ENCODE results near the gene TLR7. TPM values are rescaled to one million over a fixed set of nuclear protein-coding genes. Genes with fewer than 3 reads are reported as not detected.

TLR7 gene
- polyA plus RNA-seq, 1 donor (not counting 4 experiments of a cell fraction or from before 2014, with no cell fraction given) = not detected

DNA sequence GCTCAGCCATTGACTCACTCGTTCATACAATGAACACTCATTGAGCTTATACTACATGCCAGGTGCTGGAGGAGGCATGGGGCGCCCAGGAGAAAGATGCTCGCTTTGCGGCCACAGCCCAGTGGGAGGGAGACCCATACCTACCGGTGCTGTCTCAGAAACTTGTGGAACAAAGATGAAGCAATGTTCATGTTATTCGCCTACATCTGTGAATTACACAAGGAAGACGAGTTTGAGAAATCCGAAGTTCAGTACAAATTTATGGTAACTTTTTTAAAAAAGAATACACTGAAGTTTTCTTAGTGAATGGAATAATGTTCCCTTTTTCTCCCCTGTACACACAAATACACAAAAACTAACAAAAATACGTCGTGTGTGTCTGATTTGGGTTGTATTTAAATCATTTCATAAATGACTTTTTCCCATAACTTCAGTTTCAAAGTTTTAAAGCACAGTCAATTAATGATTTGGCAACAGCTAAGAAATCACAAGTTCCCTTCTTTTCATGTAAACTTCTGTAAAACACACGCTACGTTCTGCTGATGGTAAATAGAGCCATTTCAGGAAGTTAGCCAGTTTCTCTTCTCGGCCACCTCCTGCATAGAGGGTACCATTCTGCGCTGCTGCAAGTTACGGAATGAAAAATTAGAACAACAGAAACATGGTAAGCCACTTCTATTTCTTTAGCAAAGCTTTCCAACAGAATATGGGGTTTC lies 39.3 kb downstream of the TLR7 start, which contains the start of gene TLR8:
TLR8 (plus strand) TSS at position 575 of the 716 bp plus-strand sequence; CDS start at position 662, 87 bp downstream.
- dilution Hi-C loops (cut with MboI; ENCODE audit: extremely low pct_ligation_motif_present, low sequenced_read_pairs) = no loop called here
- Histone ChIP-seq H3K36me3 (ENCODE audit: control insufficient read depth in 2 of 2, extremely low read depth in 1 of 2, insufficient read depth in 2 of 2, low read length in 2 of 2) (no peaks in the 10 kb centered on the region), H3K79me2 (ENCODE audit: control insufficient read depth, insufficient read depth, low read length) (no peaks in the 10 kb centered on the region), H3K9me3 (ENCODE audit: control insufficient read depth, low read depth, low read length) (no peaks in the 10 kb centered on the region), H3K27me3 (ENCODE audit: control insufficient read depth, extremely low read depth, insufficient read depth, low read length) (peaks cover 4% of the 10 kb centered on the region), H4K20me1 (ENCODE audit: control insufficient read depth, extremely low read depth, insufficient read depth, low read length) (no peaks in the 10 kb centered on the region), H2AFZ (ENCODE audit: control insufficient read depth, low read length) (no peak within 1 kb of the TSS), H3K4me1 (ENCODE audit: control insufficient read depth, extremely low read depth, insufficient read depth, low read length) (no peaks in the 10 kb centered on the region), H3K27ac (ENCODE audit: control insufficient read depth, insufficient read depth, low read length) (no peak within 1 kb of the TSS), H3K4me3 (ENCODE audit: control insufficient read depth in 2 of 3, extremely low read depth in 1 of 3, insufficient read depth in 2 of 3, low read depth in 1 of 3, low read length in 3 of 3) (no peak within 1 kb of the TSS), H3K4me2 (ENCODE audit: control insufficient read depth, extremely low read depth, insufficient read depth, low read depth, low read length) (no peak within 1 kb of the TSS), H3K9me1 (ENCODE audit: control insufficient read depth, extremely low read depth, insufficient read depth, low read length) (no peaks in the 10 kb centered on the region), H3K9ac (ENCODE audit: control insufficient read depth, extremely low read depth, insufficient read depth, low read length) (no peak within 1 kb of the TSS)
- no peak for DNase-seq (ENCODE audit: low read depth, low spot score)
- TF ChIP-seq EZH2 (IDR thresholded peaks at IDR 0.05; ENCODE audit: low read length) = no peak
- TF ChIP-seq, protein P1, sequence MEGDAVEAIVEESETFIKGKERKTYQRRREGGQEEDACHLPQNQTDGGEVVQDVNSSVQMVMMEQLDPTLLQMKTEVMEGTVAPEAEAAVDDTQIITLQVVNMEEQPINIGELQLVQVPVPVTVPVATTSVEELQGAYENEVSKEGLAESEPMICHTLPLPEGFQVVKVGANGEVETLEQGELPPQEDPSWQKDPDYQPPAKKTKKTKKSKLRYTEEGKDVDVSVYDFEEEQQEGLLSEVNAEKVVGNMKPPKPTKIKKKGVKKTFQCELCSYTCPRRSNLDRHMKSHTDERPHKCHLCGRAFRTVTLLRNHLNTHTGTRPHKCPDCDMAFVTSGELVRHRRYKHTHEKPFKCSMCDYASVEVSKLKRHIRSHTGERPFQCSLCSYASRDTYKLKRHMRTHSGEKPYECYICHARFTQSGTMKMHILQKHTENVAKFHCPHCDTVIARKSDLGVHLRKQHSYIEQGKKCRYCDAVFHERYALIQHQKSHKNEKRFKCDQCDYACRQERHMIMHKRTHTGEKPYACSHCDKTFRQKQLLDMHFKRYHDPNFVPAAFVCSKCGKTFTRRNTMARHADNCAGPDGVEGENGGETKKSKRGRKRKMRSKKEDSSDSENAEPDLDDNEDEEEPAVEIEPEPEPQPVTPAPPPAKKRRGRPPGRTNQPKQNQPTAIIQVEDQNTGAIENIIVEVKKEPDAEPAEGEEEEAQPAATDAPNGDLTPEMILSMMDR (optimal IDR thresholded peaks at IDR 0.05 in 1 of 3, IDR thresholded peaks at IDR 0.05 in 1 of 3, conservative IDR thresholded peaks at IDR 0.05 in 1 of 3; ENCODE audit: extremely low read depth in 1 of 3, insufficient read depth in 2 of 3, low read length in 3 of 3) = no peak
- FAIRE-seq = no peak

DNA sequence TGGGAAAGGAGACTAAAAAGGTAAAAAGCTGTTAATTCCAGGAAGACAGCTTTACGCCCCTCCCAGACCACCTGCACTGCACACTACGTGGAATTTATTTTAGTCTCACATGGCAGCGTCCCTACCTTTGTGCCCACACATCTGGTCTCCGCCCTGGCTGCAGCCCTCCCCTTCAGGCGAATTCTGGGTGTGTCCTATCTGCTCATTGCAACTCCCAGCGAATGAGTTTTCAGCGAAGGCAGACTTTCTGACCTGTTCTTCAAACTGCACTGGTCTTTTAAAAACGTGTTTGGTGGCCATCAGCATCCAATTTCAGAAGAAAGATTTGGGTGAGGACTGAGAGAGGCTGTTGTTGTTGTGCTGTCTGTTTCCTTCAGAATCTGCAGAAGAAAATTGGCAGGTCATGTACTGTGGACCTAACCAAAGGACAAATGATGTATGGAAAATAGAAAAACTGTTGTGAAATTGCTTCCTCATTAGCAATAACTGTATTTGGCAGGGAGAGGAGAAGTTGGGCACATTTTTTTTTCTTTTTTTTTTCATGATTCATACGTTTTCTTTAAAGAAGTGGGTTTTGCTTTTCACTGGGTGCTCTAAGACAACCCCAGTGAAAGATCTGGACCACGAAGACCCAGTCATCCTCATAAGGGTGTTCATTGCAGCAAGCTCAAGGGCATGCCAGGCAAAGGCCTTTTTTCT lies 43.7 kb downstream of the TLR7 start:
- dilution Hi-C loops (cut with MboI; ENCODE audit: extremely low pct_ligation_motif_present, low sequenced_read_pairs) = no loop called here
- DNase-seq (ENCODE audit: low read depth, low spot score) (no peak), FAIRE-seq (no peak)
- Histone ChIP-seq H3K4me1 (ENCODE audit: control insufficient read depth, extremely low read depth, insufficient read depth, low read length) (no peaks in the 10 kb centered on the region), H3K9me1 (ENCODE audit: control insufficient read depth, extremely low read depth, insufficient read depth, low read length) (no peaks in the 10 kb centered on the region), H3K4me2 (ENCODE audit: control insufficient read depth, extremely low read depth, insufficient read depth, low read depth, low read length) (no peak overlapping the region), H3K36me3 (ENCODE audit: control insufficient read depth in 2 of 2, extremely low read depth in 1 of 2, insufficient read depth in 2 of 2, low read length in 2 of 2) (no peaks in the 10 kb centered on the region), H4K20me1 (ENCODE audit: control insufficient read depth, extremely low read depth, insufficient read depth, low read length) (no peaks in the 10 kb centered on the region), H3K4me3 (ENCODE audit: control insufficient read depth in 2 of 3, extremely low read depth in 1 of 3, insufficient read depth in 2 of 3, low read depth in 1 of 3, low read length in 3 of 3) (no peak overlapping the region), H3K9me3 (ENCODE audit: control insufficient read depth, low read depth, low read length) (no peaks in the 10 kb centered on the region), H3K79me2 (ENCODE audit: control insufficient read depth, insufficient read depth, low read length) (no peaks in the 10 kb centered on the region), H3K27me3 (ENCODE audit: control insufficient read depth, extremely low read depth, insufficient read depth, low read length) (peaks cover 4% of the 10 kb centered on the region), H2AFZ (ENCODE audit: control insufficient read depth, low read length) (no peak overlapping the region), H3K27ac (ENCODE audit: control insufficient read depth, insufficient read depth, low read length) (no peak overlapping the region), H3K9ac (ENCODE audit: control insufficient read depth, extremely low read depth, insufficient read depth, low read length) (no peak overlapping the region)
- TF ChIP-seq EZH2 (IDR thresholded peaks at IDR 0.05; ENCODE audit: low read length) = no peak
- TF ChIP-seq, protein P1 (optimal IDR thresholded peaks at IDR 0.05 in 1 of 3, IDR thresholded peaks at IDR 0.05 in 1 of 3, conservative IDR thresholded peaks at IDR 0.05 in 1 of 3; ENCODE audit: extremely low read depth in 1 of 3, insufficient read depth in 2 of 3, low read length in 3 of 3) = no peak
